Mucosa of rectum (tissue), 2 donors: ENCODE data around the gene ADAMTS3.

Experiments used
- H3K27ac ChIP-seq, 2 donors: one replicate each; pipeline ENCODE4 v1.7.0; 2013; ENCODE audit warnings: inconsistent platforms in 2 of 2, low read depth in 2 of 2, low read length in 2 of 2
- H3K27me3 ChIP-seq, 2 donors: one replicate each; pipeline ENCODE4 v1.7.0; 2013; ENCODE audit warnings: low read length in 2 of 2; ENCODE audit not compliant: control insufficient read depth in 2 of 2, insufficient read depth in 2 of 2
- H3K36me3 ChIP-seq, 2 donors: one replicate each; pipeline ENCODE4 v1.7.0; 2013; ENCODE audit warnings: low read length in 2 of 2; ENCODE audit not compliant: control insufficient read depth in 2 of 2, insufficient read depth in 2 of 2
- H3K4me1 ChIP-seq, 2 donors: one replicate each; pipeline ENCODE4 v1.7.0; 2013; ENCODE audit warnings: low read length in 2 of 2, mild to moderate bottlenecking in 1 of 2; ENCODE audit not compliant: control insufficient read depth in 2 of 2, insufficient read depth in 2 of 2
- H3K4me3 ChIP-seq, 2 donors: one replicate each; pipeline ENCODE4 v1.7.0; 2013; ENCODE audit warnings: low read length in 2 of 2
- H3K9ac ChIP-seq, 2 donors: one replicate each; pipeline ENCODE4 v1.7.0; 2013; ENCODE audit warnings: low read length in 2 of 2, low read depth in 1 of 2, mild to moderate bottlenecking in 1 of 2
- H3K9me3 ChIP-seq, 2 donors: one replicate each; pipeline ENCODE4 v1.7.0; 2013; ENCODE audit warnings: low read length in 2 of 2; ENCODE audit not compliant: control insufficient read depth in 2 of 2
- donor health status: healthy.
- donor health status: Normal muscosa, but diverticular disease.

The ADAMTS3 gene

GRCh38 chr4:72525938-72526337 is 43.1 kb downstream of the ADAMTS3 start:
- H3K9me3 ChIP-seq, result no peaks in the 10 kb centered on the region
- no peaks in the 10 kb centered on the region for H3K27me3 ChIP-seq
- no peak overlapping the region for H3K4me3 ChIP-seq
- H3K36me3 ChIP-seq, result no peaks in the 10 kb centered on the region
- no peak overlapping the region for H3K9ac ChIP-seq
- no peaks in the 10 kb centered on the region for H3K4me1 ChIP-seq
- H3K27ac ChIP-seq, result no peak overlapping the region

GRCh38 chr4:72522440-72522839 is 46.6 kb downstream of the ADAMTS3 start:
- H3K9me3 ChIP-seq, result no peaks in the 10 kb centered on the region
- H3K4me1 ChIP-seq, result no peaks in the 10 kb centered on the region
- no peak overlapping the region for H3K9ac ChIP-seq
- H3K27ac ChIP-seq, result no peak overlapping the region
- H3K4me3 ChIP-seq, result no peak overlapping the region
- no peaks in the 10 kb centered on the region for H3K36me3 ChIP-seq
- H3K27me3 ChIP-seq, result no peaks in the 10 kb centered on the region

- no peaks in the 10 kb centered on the region for H3K9me3 ChIP-seq
- H3K9ac ChIP-seq, result no peak overlapping the region
- H3K27me3 ChIP-seq, result no peaks in the 10 kb centered on the region
- no peak overlapping the region for H3K4me3 ChIP-seq
- H3K4me1 ChIP-seq, result no peaks in the 10 kb centered on the region
- H3K36me3 ChIP-seq, result no peaks in the 10 kb centered on the region
- H3K27ac ChIP-seq, result no peak overlapping the region
These were observed 55.8 kb downstream of the ADAMTS3 start for GRCh38 chr4:72513227-72513626.

- Histone ChIP-seq H3K9me3 (no peaks in the 10 kb centered on the region), H3K36me3 (no peaks in the 10 kb centered on the region), H3K27me3 (no peaks in the 10 kb centered on the region), H3K27ac (no peak overlapping the region), H3K4me3 (no peak overlapping the region), H3K4me1 (no peaks in the 10 kb centered on the region), H3K9ac (no peak overlapping the region)
These were observed 61.1 kb downstream of the ADAMTS3 start for GRCh38 chr4:72507860-72508419.

GRCh38 chr4:72507167-72507566 is 61.9 kb downstream of the ADAMTS3 start:
- H3K9ac ChIP-seq, result no peak overlapping the region
- H3K4me1 ChIP-seq, result no peaks in the 10 kb centered on the region
- H3K9me3 ChIP-seq, result no peaks in the 10 kb centered on the region
- no peak overlapping the region for H3K4me3 ChIP-seq
- H3K27ac ChIP-seq, result no peak overlapping the region
- H3K27me3 ChIP-seq, result no peaks in the 10 kb centered on the region
- H3K36me3 ChIP-seq, result no peaks in the 10 kb centered on the region

GRCh38 chr4:72505314-72505744 is 63.7 kb downstream of the ADAMTS3 start:
- H3K27ac ChIP-seq, result no peak overlapping the region
- no peak overlapping the region for H3K4me3 ChIP-seq
- H3K36me3 ChIP-seq, result no peaks in the 10 kb centered on the region
- no peak overlapping the region for H3K9ac ChIP-seq
- no peaks in the 10 kb centered on the region for H3K9me3 ChIP-seq
- no peaks in the 10 kb centered on the region for H3K4me1 ChIP-seq
- no peaks in the 10 kb centered on the region for H3K27me3 ChIP-seq

GRCh38 chr4:72500214-72500613 is 68.8 kb downstream of the ADAMTS3 start:
- Histone ChIP-seq H3K27ac (no peak overlapping the region), H3K36me3 (no peaks in the 10 kb centered on the region), H3K4me1 (no peaks in the 10 kb centered on the region), H3K4me3 (no peak overlapping the region), H3K27me3 (no peaks in the 10 kb centered on the region), H3K9me3 (no peaks in the 10 kb centered on the region), H3K9ac (no peak overlapping the region)

- Histone ChIP-seq H3K36me3 (no peaks in the 10 kb centered on the region), H3K4me1 (no peaks in the 10 kb centered on the region), H3K9ac (no peak overlapping the region), H3K27me3 (no peaks in the 10 kb centered on the region), H3K9me3 (no peaks in the 10 kb centered on the region), H3K27ac (no peak overlapping the region), H3K4me3 (no peak overlapping the region)
These were observed 72.9 kb downstream of the ADAMTS3 start for GRCh38 chr4:72496119-72496518.

GRCh38 chr4:72494156-72494555 is 74.9 kb downstream of the ADAMTS3 start:
- Histone ChIP-seq H3K4me3 (no peak overlapping the region), H3K9ac (no peak overlapping the region), H3K27me3 (no peaks in the 10 kb centered on the region), H3K4me1 (no peaks in the 10 kb centered on the region), H3K27ac (no peak overlapping the region), H3K9me3 (no peaks in the 10 kb centered on the region), H3K36me3 (no peaks in the 10 kb centered on the region)

GRCh38 chr4:72489267-72489666 is 79.8 kb downstream of the ADAMTS3 start:
- Histone ChIP-seq H3K9me3 (no peaks in the 10 kb centered on the region), H3K27ac (no peak overlapping the region), H3K4me1 (no peaks in the 10 kb centered on the region), H3K36me3 (no peaks in the 10 kb centered on the region), H3K27me3 (no peaks in the 10 kb centered on the region), H3K9ac (no peak overlapping the region), H3K4me3 (no peak overlapping the region)

GRCh38 chr4:72486991-72487390 is 82.0 kb downstream of the ADAMTS3 start:
- no peaks in the 10 kb centered on the region for H3K27me3 ChIP-seq
- H3K9ac ChIP-seq, result no peak overlapping the region
- no peak overlapping the region for H3K4me3 ChIP-seq
- no peaks in the 10 kb centered on the region for H3K36me3 ChIP-seq
- H3K27ac ChIP-seq, result no peak overlapping the region
- no peaks in the 10 kb centered on the region for H3K4me1 ChIP-seq
- H3K9me3 ChIP-seq, result no peaks in the 10 kb centered on the region
